ENCODE measurements around the gene ACSM2A. TPM values are rescaled to one million over a fixed set of nuclear protein-coding genes. Genes with fewer than 3 reads are reported as not detected.
"Not testable (repeated sequence)": the region's sequence is repeated elsewhere in the genome, so short reads cannot be mapped to it uniquely, and the experiment has no call there.

The ACSM2A gene
- total RNA-seq, 1 experiment from 2014 or later, result not detected

DNA sequence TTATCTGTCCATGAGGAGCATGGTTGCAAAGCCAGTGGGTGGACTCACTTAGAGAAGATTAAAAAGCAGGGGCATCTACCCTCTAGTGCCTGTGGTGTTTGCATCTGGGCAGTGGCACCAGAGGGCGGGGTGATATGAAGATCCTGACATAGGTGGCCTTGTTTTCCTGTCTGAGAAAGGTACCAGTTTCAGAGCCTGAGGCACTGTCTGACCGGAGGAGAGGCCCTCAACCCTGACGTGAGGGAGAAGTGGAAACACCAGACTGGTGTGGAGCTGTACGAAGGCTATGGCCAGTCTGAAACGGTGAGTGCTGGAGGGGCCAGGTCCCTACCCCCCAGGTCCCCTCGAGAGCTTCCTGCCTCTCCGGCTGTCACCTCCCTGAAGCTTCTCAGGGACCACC is 21.8 kb upstream of the ACSM2A start:
- H3K27me3 ChIP-seq (ENCODE audit: insufficient read depth, low read length); H3K18ac ChIP-seq (ENCODE audit: insufficient read length, low read depth, low read length); H3K4me3 Mint-ChIP-seq; H3K79me1 ChIP-seq (ENCODE audit: insufficient read depth, low read depth, low read length, poor library complexity, severe bottlenecking); H4K8ac ChIP-seq (replicated peaks; ENCODE audit: insufficient read length, low read depth, low read length); H2AFZ ChIP-seq (ENCODE audit: low read length); H4K91ac ChIP-seq (ENCODE audit: insufficient read length, low read depth, low read length); H3K9ac ChIP-seq (ENCODE audit: extremely low read depth, insufficient read length, low read length); H3K27ac ChIP-seq (ENCODE audit: insufficient read length, low read depth, low read length); H2BK120ac ChIP-seq (ENCODE audit: low read depth, low read length, poor library complexity, severe bottlenecking); H2BK12ac ChIP-seq (ENCODE audit: insufficient read length, low read depth, low read length); H3K56ac ChIP-seq (ENCODE audit: insufficient read length, low read depth, low read length); H3K4ac ChIP-seq (ENCODE audit: low read depth, low read length); H2AK5ac ChIP-seq (ENCODE audit: insufficient read length, low read length); H3K27ac Mint-ChIP-seq; H3K27me3 Mint-ChIP-seq (ENCODE audit: low read depth); H2BK15ac ChIP-seq (ENCODE audit: low read depth, low read length); H3T11ph ChIP-seq (ENCODE audit: low read length); H3K23ac ChIP-seq (ENCODE audit: insufficient read length, low read depth, low read length); H3K23me2 ChIP-seq (ENCODE audit: insufficient read length, low read depth, low read length, poor library complexity, severe bottlenecking); H3K79me2 ChIP-seq (ENCODE audit: insufficient read depth, low read length); H3K4me1 ChIP-seq (ENCODE audit: insufficient read depth, low read length); H3K4me1 Mint-ChIP-seq; H2BK20ac ChIP-seq (ENCODE audit: low read depth, low read length, poor library complexity, severe bottlenecking); H3K14ac ChIP-seq (ENCODE audit: insufficient read depth, low read length); H4K5ac ChIP-seq (ENCODE audit: insufficient read length, low read depth, low read length); H3K36me3 Mint-ChIP-seq (ENCODE audit: insufficient read depth in 1 of 3, low read depth in 3 of 3); H3K4me2 ChIP-seq (ENCODE audit: insufficient read depth, insufficient read length, low read length); H2BK5ac ChIP-seq (ENCODE audit: insufficient read length, low read length); H4K20me1 ChIP-seq (ENCODE audit: control insufficient read depth, insufficient read depth, insufficient read length); H3K9me3 ChIP-seq (ENCODE audit: control insufficient read depth, low read depth, low read length); DNase-seq: not testable (repeated sequence)
- peaks cover 10 to 29% of the 10 kb centered on the region in 2 experiments; a peak in 3 of 5 replicates for H3K9me3 Mint-ChIP-seq
- WGBS (ENCODE audit: extremely low coverage, insufficient read length, low lambda C conversion rate), result no CpG with 5 or more reads among the region's 7 CpGs

DNA sequence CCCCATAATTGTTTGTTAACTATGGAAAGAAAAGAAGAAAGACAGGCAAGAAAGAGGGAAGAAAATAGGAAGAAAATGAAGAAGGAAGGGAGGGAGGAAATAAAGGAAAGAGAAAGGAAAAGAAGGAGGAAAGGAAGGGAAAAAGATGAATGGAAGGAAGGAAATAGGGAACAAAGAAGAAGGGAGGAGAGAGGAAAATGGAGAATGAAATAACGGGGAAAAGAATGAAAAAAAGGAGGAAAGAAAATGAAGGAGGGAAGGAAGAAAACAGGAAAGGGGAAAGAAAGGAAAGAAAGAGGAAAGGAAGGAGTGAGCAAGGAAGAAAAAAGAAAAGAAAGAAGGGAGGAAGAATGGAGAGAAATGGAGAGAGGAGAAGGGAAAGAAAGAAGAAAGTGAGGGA is 20.8 kb upstream of the ACSM2A start:
- not testable (repeated sequence) for H3K14ac ChIP-seq (ENCODE audit: insufficient read depth, low read length); H3T11ph ChIP-seq (ENCODE audit: low read length); H3K4me2 ChIP-seq (ENCODE audit: insufficient read depth, insufficient read length, low read length); H3K4me3 Mint-ChIP-seq; H3K79me2 ChIP-seq (ENCODE audit: insufficient read depth, low read length); H3K36me3 Mint-ChIP-seq (ENCODE audit: insufficient read depth in 1 of 3, low read depth in 3 of 3); H4K20me1 ChIP-seq (ENCODE audit: control insufficient read depth, insufficient read depth, insufficient read length); H3K27me3 ChIP-seq (ENCODE audit: insufficient read depth, low read length); H2BK120ac ChIP-seq (ENCODE audit: low read depth, low read length, poor library complexity, severe bottlenecking); H3K23me2 ChIP-seq (ENCODE audit: insufficient read length, low read depth, low read length, poor library complexity, severe bottlenecking); H2AFZ ChIP-seq (ENCODE audit: low read length); H3K4ac ChIP-seq (ENCODE audit: low read depth, low read length); DNase-seq; H3K4me1 Mint-ChIP-seq; H4K5ac ChIP-seq (ENCODE audit: insufficient read length, low read depth, low read length); H2BK20ac ChIP-seq (ENCODE audit: low read depth, low read length, poor library complexity, severe bottlenecking); H2BK12ac ChIP-seq (ENCODE audit: insufficient read length, low read depth, low read length); H3K9me3 ChIP-seq (ENCODE audit: control insufficient read depth, low read depth, low read length); H3K56ac ChIP-seq (ENCODE audit: insufficient read length, low read depth, low read length); H3K27ac Mint-ChIP-seq; H2AK5ac ChIP-seq (ENCODE audit: insufficient read length, low read length); H3K18ac ChIP-seq (ENCODE audit: insufficient read length, low read depth, low read length); H3K79me1 ChIP-seq (ENCODE audit: insufficient read depth, low read depth, low read length, poor library complexity, severe bottlenecking); H3K4me1 ChIP-seq (ENCODE audit: insufficient read depth, low read length); H4K91ac ChIP-seq (ENCODE audit: insufficient read length, low read depth, low read length); H3K27ac ChIP-seq (ENCODE audit: insufficient read length, low read depth, low read length); H4K8ac ChIP-seq (replicated peaks; ENCODE audit: insufficient read length, low read depth, low read length); H3K27me3 Mint-ChIP-seq (ENCODE audit: low read depth); H3K9ac ChIP-seq (ENCODE audit: extremely low read depth, insufficient read length, low read length); H3K23ac ChIP-seq (ENCODE audit: insufficient read length, low read depth, low read length); H2BK5ac ChIP-seq (ENCODE audit: insufficient read length, low read length); H2BK15ac ChIP-seq (ENCODE audit: low read depth, low read length)
- 100% methylated on average over 1 of the region's 1 CpG for WGBS (ENCODE audit: extremely low coverage, insufficient read length, low lambda C conversion rate)
- peaks cover 10 to 29% of the 10 kb centered on the region in 2 experiments; a peak in 3 of 5 replicates for H3K9me3 Mint-ChIP-seq
